HEK293T (cell line): ENCODE results near the gene GHRL.

Experiments
- BHLHE40 ChIP-seq: fragments of 450-650 bp; IDR thresholded peaks from 2 replicates; pipeline ENCODE4 v1.6.1; 2016; ENCODE audit warnings: mild to moderate bottlenecking, moderate library complexity, borderline replicate concordance
- ELF4 ChIP-seq: fragments of 450-650 bp; IDR thresholded peaks from 2 replicates; pipeline ENCODE4 v1.6.1; 2017; ENCODE audit warnings: antibody characterized with exemption
- FOXK2 ChIP-seq: fragments of 450-650 bp; IDR thresholded peaks from 2 replicates; pipeline ENCODE4 v1.6.1; 2016; ENCODE audit warnings: mild to moderate bottlenecking
- L3MBTL2 ChIP-seq: fragments of 450-650 bp; conservative IDR thresholded peaks from 2 replicates; pipeline ENCODE4 v1.6.1; 2016; ENCODE audit warnings: mild to moderate bottlenecking
- SP1 ChIP-seq: fragments of 450-650 bp; IDR thresholded peaks from 2 replicates; pipeline ENCODE4 v1.6.1; 2017
- SUZ12 ChIP-seq: fragments of 450-650 bp; IDR thresholded peaks from 2 replicates; pipeline ENCODE4 v1.6.1; 2016; ENCODE audit warnings: mild to moderate bottlenecking
- TARDBP ChIP-seq: fragments of 450-650 bp; IDR thresholded peaks from 2 replicates; pipeline ENCODE4 v1.6.1; 2016
- ZNF384 ChIP-seq: fragments of 450-650 bp; IDR thresholded peaks from 2 replicates; pipeline ENCODE4 v1.6.1; 2016

- TF ChIP-seq TARDBP (no peak), ZNF384 (no peak), ELF4 (no peak), FOXK2 (no peak), SUZ12 (no peak), BHLHE40 (no peak), SP1 (no peak), L3MBTL2 (no peak)
Measured at GRCh38 chr3:10287936-10288574, 4.7 kb downstream of the GHRL start.
